ENCODE data around the gene ABCB4. TPM values are rescaled to one million over a fixed set of nuclear protein-coding genes. Genes with fewer than 3 reads are reported as not detected.

The ABCB4 gene
- total RNA-seq, 1 experiment from 2014 or later = not detected

DNA sequence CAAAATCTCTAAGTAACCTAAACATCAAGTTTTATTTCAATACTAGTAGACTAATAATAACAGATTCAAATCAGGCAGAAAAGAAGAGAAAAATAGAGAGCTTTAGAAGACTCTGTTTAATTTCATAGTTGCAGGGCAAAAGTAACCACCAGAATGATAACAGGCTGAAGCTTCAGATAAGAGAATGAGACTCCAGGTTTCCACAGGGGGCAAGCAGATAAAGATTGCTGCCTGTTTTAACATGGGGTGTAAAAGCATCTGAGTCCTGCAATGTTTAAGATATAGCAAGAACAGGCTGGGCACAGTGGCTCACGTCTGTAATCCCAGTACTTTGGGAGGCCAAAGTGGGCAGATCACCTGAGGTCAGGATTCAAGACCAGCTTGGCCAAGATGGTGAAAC, 119.0 kb downstream of the ABCB4 start:
- no peak for ATAC-seq
- DNase-seq (ENCODE audit: low read depth, low spot score) = no peak
- Histone ChIP-seq H2AFZ (ENCODE audit: low read depth, low read length, poor library complexity, severe bottlenecking) (no peak overlapping the region), H3K27ac (ENCODE audit: low read depth, low read length) (no peak overlapping the region), H3K9ac (ENCODE audit: low read length) (no peak overlapping the region), H3K4me2 (ENCODE audit: low read length) (no peak overlapping the region), H3K27me3 (ENCODE audit: insufficient read depth, low read length) (no peaks in the 10 kb centered on the region), H3K36me3 (ENCODE audit: control insufficient read depth in 1 of 2, insufficient read depth in 2 of 2, low read length in 2 of 2) (no peaks in the 10 kb centered on the region), H3K79me2 (ENCODE audit: insufficient read depth, low read length) (no peaks in the 10 kb centered on the region), H3K9me3 (ENCODE audit: control insufficient read depth in 1 of 2, insufficient read depth in 1 of 2, low read depth in 1 of 2, low read length in 2 of 2) (peaks cover 7 to 8% of the 10 kb centered on the region in 2 experiments; a peak in 2 of 4 replicates), H3K4me1 (ENCODE audit: control insufficient read depth in 1 of 2, insufficient read depth in 2 of 2, low read length in 2 of 2) (no peaks in the 10 kb centered on the region), H4K20me1 (ENCODE audit: insufficient read depth) (no peaks in the 10 kb centered on the region), H3K9me2 (ENCODE audit: insufficient read depth) (no peaks in the 10 kb centered on the region), H3K4me3 (replicated peaks in 1 of 2; ENCODE audit: low read depth in 1 of 2, low read length in 2 of 2) (no peak overlapping the region)
- no TSS peak for BruUV-seq (replicated peaks)
- intact Hi-C loops (cut with micrococcal nuclease) = no loop called here
- POLR2A ChIA-PET = no interaction called here
- TF ChIP-seq SRF (IDR thresholded peaks at IDR 0.05; ENCODE audit: low read depth) = no peak
- TF ChIP-seq, protein P1, sequence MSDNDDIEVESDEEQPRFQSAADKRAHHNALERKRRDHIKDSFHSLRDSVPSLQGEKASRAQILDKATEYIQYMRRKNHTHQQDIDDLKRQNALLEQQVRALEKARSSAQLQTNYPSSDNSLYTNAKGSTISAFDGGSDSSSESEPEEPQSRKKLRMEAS (IDR thresholded peaks at IDR 0.05) = no peak
- RAD21 ChIA-PET (ENCODE audit: low non-redundant PET in 1 of 2, low total read pairs in 2 of 2, uncharacterized antibody in 2 of 2, unreplicated experiment in 2 of 2) = no interaction called here
- CTCF ChIA-PET = no interaction called here

DNA sequence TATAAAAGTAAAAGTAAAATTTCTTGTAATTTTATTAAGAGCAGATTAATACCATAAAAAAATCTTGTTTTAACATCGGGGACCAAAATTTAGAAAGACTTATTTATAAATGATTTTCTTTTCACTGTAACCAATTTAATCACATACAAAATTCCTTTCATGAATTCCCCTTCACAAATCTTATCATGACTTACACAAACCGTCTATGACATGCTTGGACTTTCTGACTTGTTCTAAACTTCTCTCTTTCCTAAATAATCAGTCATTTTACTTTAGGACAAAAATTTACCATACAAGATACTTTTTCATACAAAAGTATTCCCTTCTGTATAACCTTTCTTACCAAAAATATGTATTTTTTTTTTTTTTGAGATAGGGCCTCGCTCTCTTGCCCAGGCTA, 120.7 kb downstream of the ABCB4 start:
- RAD21 ChIA-PET (ENCODE audit: low non-redundant PET in 1 of 2, low total read pairs in 2 of 2, uncharacterized antibody in 2 of 2, unreplicated experiment in 2 of 2) = no interaction called here

More for the DNA sequence above, 120.7 kb downstream of the ABCB4 start:
- Histone ChIP-seq H3K9me2 (ENCODE audit: insufficient read depth) (no peaks in the 10 kb centered on the region), H4K20me1 (ENCODE audit: insufficient read depth) (no peaks in the 10 kb centered on the region), H3K27me3 (ENCODE audit: insufficient read depth, low read length) (no peaks in the 10 kb centered on the region), H2AFZ (ENCODE audit: low read depth, low read length, poor library complexity, severe bottlenecking) (no peak overlapping the region), H3K9ac (ENCODE audit: low read length) (no peak overlapping the region), H3K4me2 (ENCODE audit: low read length) (no peak overlapping the region), H3K9me3 (ENCODE audit: control insufficient read depth in 1 of 2, insufficient read depth in 1 of 2, low read depth in 1 of 2, low read length in 2 of 2) (peaks cover 7 to 8% of the 10 kb centered on the region in 2 experiments; a peak in 2 of 4 replicates), H3K4me3 (replicated peaks in 1 of 2; ENCODE audit: low read depth in 1 of 2, low read length in 2 of 2) (no peak overlapping the region), H3K27ac (ENCODE audit: low read depth, low read length) (no peak overlapping the region), H3K79me2 (ENCODE audit: insufficient read depth, low read length) (no peaks in the 10 kb centered on the region), H3K4me1 (ENCODE audit: control insufficient read depth in 1 of 2, insufficient read depth in 2 of 2, low read length in 2 of 2) (no peaks in the 10 kb centered on the region), H3K36me3 (ENCODE audit: control insufficient read depth in 1 of 2, insufficient read depth in 2 of 2, low read length in 2 of 2) (no peaks in the 10 kb centered on the region)
- CTCF ChIA-PET = no interaction called here
- POLR2A ChIA-PET = no interaction called here
- peak; percentile 19 for DNase-seq (ENCODE audit: low read depth, low spot score)
- TF ChIP-seq CBX3 (IDR thresholded peaks at IDR 0.05; ENCODE audit: low read depth) (0 out of 2 replicates have a peak, but pooled peaks have one; percentile 52), RAD21 (IDR thresholded peaks at IDR 0.05; ENCODE audit: low read depth) (no peak)
- ATAC-seq = no peak
- BruUV-seq (replicated peaks) = no TSS peak
- intact Hi-C loops (cut with micrococcal nuclease) = no loop called here

Other genes with a start within 250 kb of the ABCB4 start
- gene CROT, start 130.0 kb downstream of the ABCB4 start, total RNA-seq (2021; ENCODE audit: unreplicated experiment) = 0.07 TPM
- gene ABCB1, start 125.2 kb upstream of the ABCB4 start, total RNA-seq (2021; ENCODE audit: unreplicated experiment) = 1.8 TPM
- 4.4 TPM for gene RUNDC3B, start 152.7 kb upstream of the ABCB4 start, total RNA-seq (2021; ENCODE audit: unreplicated experiment)

All from HCT116 (cell line).